Small intestine (tissue), 7 donors: ENCODE data around the gene CDC34. TPM values are rescaled to one million over a fixed set of nuclear protein-coding genes. Genes with fewer than 3 reads are reported as not detected.

Experiments used
- DNase-seq, 2 donors: peaks; one replicate each; pipeline versions ENCODE4 v3.0.0 to v3.0.0-alpha.2; 2013
- FAIRE-seq: peaks from 2 replicates; lab custom pipeline; 2012; peaks lifted over from hg19 to GRCh38; lab: Jason Lieb, UNC
- H3K27ac ChIP-seq, 3 donors: one replicate each; pipeline ENCODE4 v1.5.1; 2013; ENCODE audit warnings: low read length in 2 of 3, mild to moderate bottlenecking in 2 of 3, control low read depth in 1 of 3, inconsistent platforms in 1 of 3, low read depth in 1 of 3, moderate library complexity in 1 of 3
- H3K27me3 ChIP-seq, 3 donors: one replicate each; pipeline ENCODE4 v1.6.1; 2013; ENCODE audit warnings: low read length in 3 of 3, inconsistent platforms in 1 of 3; ENCODE audit not compliant: control insufficient read depth in 3 of 3, insufficient read depth in 3 of 3
- H3K36me3 ChIP-seq, 3 donors: one replicate each; pipeline ENCODE4 v1.6.1; 2013; ENCODE audit warnings: low read length in 3 of 3, inconsistent platforms in 1 of 3, low read depth in 1 of 3, mild to moderate bottlenecking in 1 of 3, moderate library complexity in 1 of 3; ENCODE audit not compliant: control insufficient read depth in 3 of 3, insufficient read depth in 2 of 3
- H3K4me1 ChIP-seq, 3 donors: one replicate each; pipeline ENCODE4 v1.6.1; 2013; ENCODE audit warnings: low read length in 2 of 3, inconsistent platforms in 1 of 3, low read depth in 1 of 3, mild to moderate bottlenecking in 1 of 3, moderate library complexity in 1 of 3; ENCODE audit not compliant: control insufficient read depth in 3 of 3, insufficient read depth in 2 of 3
- H3K4me3 ChIP-seq, 3 donors: one replicate each; pipeline ENCODE4 v1.5.1; 2013; ENCODE audit warnings: low read length in 3 of 3, control low read depth in 1 of 3, inconsistent platforms in 1 of 3, low read depth in 1 of 3, mild to moderate bottlenecking in 1 of 3, moderate library complexity in 1 of 3
- H3K9me3 ChIP-seq, 2 donors: one replicate each; pipeline ENCODE4 v1.6.1; 2013; ENCODE audit warnings: low read depth in 1 of 2, low read length in 1 of 2; ENCODE audit not compliant: control insufficient read depth in 2 of 2, insufficient read depth in 1 of 2
- whole genome bisulfite sequencing, 3 donors: extraction: QIAGEN DNeasy Blood & Tissue Kit; methylation state at CpG; one replicate each; pipeline ENCODE4 v1.1.7; 2013; 5-methylcytosine and 5-hydroxymethylcytosine counted together
- polyA plus RNA-seq, 4 donors: library from polyadenylated mRNA; stranded (reverse) in 3 of 4; unstranded in 1 of 4; fragments of 200-250 nt in 3 of 4; fragments of 120-200 nt in 1 of 4; gene quantifications; one replicate each; pipeline versions ENCODE4 v1.2.1 to v1.2.3, GENCODE V29; 2013
- donor health status: healthy with polysubstance abuse.
- donor health status: control.
- donor health status: control.
- donor health status: Bipolar disorder and iron deficiency.
- donor health status: healthy.

CDC34 gene
- polyA plus RNA-seq, 4 donors = 58.2 to 113 (median 89.0) TPM

DNA sequence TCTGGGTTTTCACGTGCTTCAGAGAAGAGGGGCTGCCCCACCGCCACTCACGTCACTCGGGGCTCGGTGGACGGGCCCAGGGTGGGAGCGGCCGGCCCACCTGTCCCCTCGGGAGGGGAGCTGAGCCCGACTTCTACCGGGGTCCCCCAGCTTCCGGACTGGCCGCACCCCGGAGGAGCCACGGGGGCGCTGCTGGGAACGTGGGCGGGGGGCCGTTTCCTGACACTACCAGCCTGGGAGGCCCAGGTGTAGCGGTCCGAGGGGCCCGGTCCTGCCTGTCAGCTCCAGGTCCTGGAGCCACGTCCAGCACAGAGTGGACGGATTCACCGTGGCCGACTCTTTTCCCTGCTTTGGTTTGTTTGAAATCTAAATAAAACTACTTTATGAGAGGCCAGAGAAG is 10.1 kb downstream of the CDC34 start:
- Histone ChIP-seq H3K4me1 (no peaks in the 10 kb centered on the region), H3K27me3 (no peaks in the 10 kb centered on the region), H3K36me3 (peaks cover 0 to 55% (median 6%) of the 10 kb centered on the region in 3 donors), H3K4me3 (no peak overlapping the region), H3K27ac (no peak overlapping the region), H3K9me3 (no peaks in the 10 kb centered on the region)
- 91 to 94% (median 93%) methylated on average over 26 of the region's 26 CpGs for WGBS, 3 donors
- DNase-seq (no peak), FAIRE-seq (no peak)

DNA sequence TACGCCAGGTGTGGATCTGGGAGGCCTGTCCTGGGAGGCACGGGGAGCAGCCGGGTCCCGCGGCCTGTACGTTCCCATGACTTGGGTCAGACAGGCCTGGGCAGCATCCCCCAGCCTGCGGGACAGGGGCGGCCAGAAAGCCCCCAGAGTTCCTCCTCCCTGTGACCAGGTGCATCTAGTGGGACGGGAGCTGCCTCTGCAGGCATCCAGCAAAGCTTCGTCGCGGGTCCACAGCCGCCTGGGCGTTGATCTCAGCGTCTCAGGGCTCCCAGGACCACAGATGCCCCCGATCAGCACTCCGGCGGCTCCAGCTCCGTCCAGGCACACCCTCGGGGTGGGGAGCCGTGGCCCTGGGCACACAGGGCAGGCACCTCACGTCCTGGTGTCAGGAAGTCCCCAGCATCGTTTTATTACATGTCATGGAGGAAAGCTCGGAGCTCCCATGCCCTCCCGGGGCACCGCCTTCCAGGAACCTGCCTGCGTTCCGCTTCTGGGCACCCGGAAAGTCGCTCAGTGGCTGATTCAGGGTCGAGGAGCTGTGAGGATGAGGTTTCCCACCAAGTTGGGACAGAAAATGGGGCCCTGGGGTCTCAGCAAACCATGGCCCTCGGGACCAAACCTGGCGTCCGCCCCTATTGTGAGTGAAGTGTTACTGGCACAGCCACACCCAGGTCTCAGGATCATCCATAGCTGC is 10.8 kb downstream of the CDC34 start:
- Histone ChIP-seq H3K4me1 (no peaks in the 10 kb centered on the region), H3K4me3 (no peak overlapping the region), H3K27me3 (no peaks in the 10 kb centered on the region), H3K9me3 (no peaks in the 10 kb centered on the region), H3K36me3 (peaks cover 0 to 49% (median 4%) of the 10 kb centered on the region in 3 donors), H3K27ac (no peak overlapping the region)
- WGBS, 3 donors = 89 to 91% (median 90%) methylated on average over 30 to 34 of the region's 34 CpGs
- DNase-seq = no peak
- no peak for FAIRE-seq

DNA sequence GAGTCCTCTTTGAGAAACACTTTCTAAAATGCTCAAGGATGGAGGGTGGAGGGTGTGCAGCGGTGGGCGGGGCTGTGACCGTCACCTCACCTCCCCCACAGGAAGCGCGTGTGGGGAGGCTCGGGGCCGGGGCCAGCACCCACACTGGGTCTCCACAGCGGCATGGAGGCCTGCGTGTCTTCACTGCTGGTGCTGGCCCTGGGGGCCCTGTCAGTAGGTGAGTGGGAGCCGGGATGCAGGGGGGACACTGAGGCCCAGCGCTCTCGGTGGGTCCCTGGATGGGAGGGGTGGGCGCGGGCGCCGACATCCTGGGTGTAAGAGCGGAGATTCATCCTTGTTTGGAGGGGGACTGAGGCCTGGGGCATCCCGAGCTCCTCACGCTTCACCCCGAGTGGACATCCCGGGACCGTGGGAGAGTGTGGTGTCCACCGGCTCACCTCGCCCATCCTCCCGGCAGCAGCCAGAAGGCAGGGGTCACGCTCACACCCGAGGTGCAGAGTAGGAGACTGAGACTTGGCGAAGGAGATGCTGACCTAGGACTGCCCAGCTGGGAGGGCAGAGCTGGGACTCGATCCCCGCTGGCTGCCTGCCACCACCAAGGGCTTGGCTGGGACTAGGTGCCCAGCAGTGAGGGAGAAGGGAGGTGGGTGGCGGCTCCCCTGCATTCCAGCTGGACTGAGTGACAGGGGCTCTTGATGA is 12.5 kb downstream of the CDC34 start, which contains the start of gene GZMM:
GZMM (plus strand) TSS at position 144 of the 699 bp plus-strand sequence; CDS start at position 163, 19 bp downstream.
- Histone ChIP-seq H3K27ac (peak within 1 kb of the TSS in 1 of 3 donors; percentile 2), H3K36me3 (peaks cover 0 to 34% (median 4%) of the 10 kb centered on the region in 3 donors), H3K9me3 (no peaks in the 10 kb centered on the region), H3K4me1 (no peaks in the 10 kb centered on the region), H3K4me3 (peak within 1 kb of the TSS in 1 of 3 donors; percentile 41), H3K27me3 (peaks cover 0 to 2% (median 0%) of the 10 kb centered on the region in 3 donors)
- 38 to 57% (median 48%) methylated on average over 24 to 31 of the region's 31 CpGs for WGBS, 3 donors
- DNase-seq = peak in 1 of 2 donors; percentile 36
- FAIRE-seq = no peak

DNA sequence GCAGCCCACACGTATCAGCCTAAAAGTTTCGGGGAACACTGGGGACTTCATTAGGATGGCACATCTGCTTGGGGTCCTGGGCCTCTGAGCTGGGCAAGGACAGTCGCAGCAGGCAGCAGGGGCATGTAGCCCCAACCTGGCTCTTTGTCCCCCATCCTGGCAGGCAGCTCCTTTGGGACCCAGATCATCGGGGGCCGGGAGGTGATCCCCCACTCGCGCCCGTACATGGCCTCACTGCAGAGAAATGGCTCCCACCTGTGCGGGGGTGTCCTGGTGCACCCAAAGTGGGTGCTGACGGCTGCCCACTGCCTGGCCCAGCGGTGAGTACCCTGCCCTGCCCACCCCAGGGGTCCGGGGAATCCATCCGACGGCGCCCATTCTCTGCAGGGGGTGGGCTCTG is 15.6 kb downstream of the CDC34 start:
- peaks cover 0 to 11% (median 0%) of the 10 kb centered on the region in 3 donors for H3K36me3 ChIP-seq
- FAIRE-seq (no peak), DNase-seq (no peak)
- peaks cover 0 to 2% (median 0%) of the 10 kb centered on the region in 3 donors for H3K27me3 ChIP-seq
- H3K4me1 ChIP-seq = no peaks in the 10 kb centered on the region
- no peak overlapping the region for H3K27ac ChIP-seq
- WGBS, 3 donors = 86 to 91% (median 87%) methylated on average over 14 to 15 of the region's 15 CpGs
- no peak overlapping the region for H3K4me3 ChIP-seq
- H3K9me3 ChIP-seq = no peaks in the 10 kb centered on the region

DNA sequence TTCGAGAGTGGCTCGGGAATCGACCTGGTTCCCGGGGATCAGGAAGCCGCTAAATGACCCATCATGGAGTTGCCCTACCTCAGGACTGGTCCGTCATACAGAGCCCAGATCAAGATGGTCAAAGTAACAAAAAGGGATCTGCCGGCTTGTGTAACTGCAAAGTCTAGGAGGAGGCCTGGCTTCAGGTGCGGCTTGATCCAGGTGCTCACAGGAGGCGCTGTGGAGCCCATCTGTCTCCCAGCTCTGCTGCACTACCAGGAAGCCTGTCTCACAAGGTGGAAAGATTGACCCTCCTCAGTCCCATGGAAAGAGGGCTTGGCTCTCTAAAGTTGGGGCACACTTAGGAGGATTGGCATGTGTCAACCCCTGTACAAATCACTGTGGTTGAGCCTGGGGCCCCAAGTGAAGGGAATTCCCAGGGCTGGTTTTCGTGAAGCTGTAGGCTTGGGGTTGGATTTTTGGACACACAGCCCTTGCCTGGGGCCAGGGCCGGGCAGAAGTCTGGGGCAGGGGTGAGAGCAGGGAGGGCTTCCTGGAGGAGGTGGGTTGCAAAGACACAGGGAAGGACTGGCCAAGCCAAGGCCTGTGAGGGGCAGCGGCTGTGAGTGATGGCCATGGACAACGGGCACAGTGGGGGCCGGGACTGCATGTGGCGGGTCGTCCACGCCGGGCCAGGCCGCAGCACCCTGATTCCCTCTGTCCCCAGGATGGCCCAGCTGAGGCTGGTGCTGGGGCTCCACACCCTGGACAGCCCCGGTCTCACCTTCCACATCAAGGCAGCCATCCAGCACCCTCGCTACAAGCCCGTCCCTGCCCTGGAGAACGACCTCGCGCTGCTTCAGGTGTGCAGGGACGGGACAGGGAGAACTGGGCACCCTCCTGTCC is 16.5 kb downstream of the CDC34 start:
- no peak overlapping the region for H3K4me3 ChIP-seq
- 81 to 84% (median 81%) methylated on average over 17 to 26 of the region's 26 CpGs for WGBS, 3 donors
- H3K27me3 ChIP-seq = peaks cover 0 to 2% (median 0%) of the 10 kb centered on the region in 3 donors
- H3K9me3 ChIP-seq = no peaks in the 10 kb centered on the region
- DNase-seq (no peak), FAIRE-seq (no peak)
- no peak overlapping the region for H3K27ac ChIP-seq
- peaks cover 0 to 3% (median 0%) of the 10 kb centered on the region in 3 donors for H3K36me3 ChIP-seq
- no peaks in the 10 kb centered on the region for H3K4me1 ChIP-seq

DNA sequence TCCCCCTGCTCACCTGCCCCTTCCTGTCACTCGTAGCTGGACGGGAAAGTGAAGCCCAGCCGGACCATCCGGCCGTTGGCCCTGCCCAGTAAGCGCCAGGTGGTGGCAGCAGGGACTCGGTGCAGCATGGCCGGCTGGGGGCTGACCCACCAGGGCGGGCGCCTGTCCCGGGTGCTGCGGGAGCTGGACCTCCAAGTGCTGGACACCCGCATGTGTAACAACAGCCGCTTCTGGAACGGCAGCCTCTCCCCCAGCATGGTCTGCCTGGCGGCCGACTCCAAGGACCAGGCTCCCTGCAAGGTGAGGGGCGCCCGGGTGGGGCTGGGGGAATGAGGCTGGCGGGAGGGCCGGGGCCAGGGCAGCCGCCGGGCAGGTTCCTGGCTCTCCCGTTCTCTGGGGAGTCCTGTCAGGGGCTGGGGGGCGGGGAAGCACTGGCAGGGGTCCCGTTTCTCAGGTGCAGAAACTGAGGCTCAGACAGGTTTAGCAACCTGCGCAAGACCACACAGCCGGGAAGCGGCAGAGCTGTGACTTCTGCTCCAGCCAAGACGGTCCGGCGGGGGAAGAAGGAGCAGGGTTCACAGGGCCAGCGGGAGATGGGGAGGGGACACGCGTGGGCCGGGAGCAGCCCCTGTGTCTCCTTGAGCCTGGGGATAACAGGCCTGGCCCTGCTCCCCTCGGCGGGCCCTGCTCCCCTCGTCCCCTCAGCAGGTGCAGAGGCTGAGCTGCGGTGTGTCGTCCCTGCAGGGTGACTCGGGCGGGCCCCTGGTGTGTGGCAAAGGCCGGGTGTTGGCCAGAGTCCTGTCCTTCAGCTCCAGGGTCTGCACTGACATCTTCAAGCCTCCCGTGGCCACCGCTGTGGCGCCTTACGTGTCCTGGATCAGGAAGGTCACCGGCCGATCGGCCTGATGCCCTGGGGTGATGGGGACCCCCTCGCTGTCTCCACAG is 17.6 kb downstream of the CDC34 start:
- no peak overlapping the region for H3K27ac ChIP-seq
- WGBS, 3 donors = 74 to 75% (median 74%) methylated on average over 30 to 52 of the region's 52 CpGs
- H3K4me3 ChIP-seq = no peak overlapping the region
- no peaks in the 10 kb centered on the region for H3K4me1 ChIP-seq
- DNase-seq (no peak), FAIRE-seq (no peak)
- peaks cover 0 to 2% (median 0%) of the 10 kb centered on the region in 3 donors for H3K27me3 ChIP-seq
- no peaks in the 10 kb centered on the region for H3K9me3 ChIP-seq
- H3K36me3 ChIP-seq = no peaks in the 10 kb centered on the region

DNA sequence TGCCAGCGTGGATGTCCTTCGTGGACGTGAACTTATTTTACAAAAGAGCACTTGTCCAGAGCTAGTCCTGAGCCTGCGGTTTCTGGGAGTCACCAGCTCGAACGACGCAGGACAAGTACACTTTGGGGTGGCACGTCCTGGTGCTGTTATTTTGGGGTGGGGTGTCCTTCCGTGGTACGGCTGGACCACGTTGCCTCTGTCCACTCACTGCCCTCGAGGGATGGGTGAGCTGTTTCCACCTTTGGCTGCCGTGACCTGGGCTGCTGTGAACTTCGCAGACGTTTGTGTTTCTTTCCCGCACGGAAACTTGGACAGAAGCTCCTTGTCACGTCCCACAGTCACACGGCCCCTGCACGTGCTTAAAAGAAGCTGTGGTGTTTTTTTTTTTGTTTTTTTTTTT is 23.3 kb downstream of the CDC34 start:
- Histone ChIP-seq H3K4me1 (no peaks in the 10 kb centered on the region), H3K36me3 (no peaks in the 10 kb centered on the region), H3K27ac (no peak overlapping the region), H3K27me3 (no peaks in the 10 kb centered on the region), H3K4me3 (no peak overlapping the region), H3K9me3 (no peaks in the 10 kb centered on the region)
- 73 to 80% (median 76%) methylated on average over 20 of the region's 20 CpGs for WGBS, 3 donors
- DNase-seq = no peak
- FAIRE-seq = no peak
